ENCODE data around the gene MSL1.
"Not testable (repeated sequence)": the region's sequence is repeated elsewhere in the genome, so short reads cannot be mapped to it uniquely, and the experiment has no call there.

Gene MSL1

DNA sequence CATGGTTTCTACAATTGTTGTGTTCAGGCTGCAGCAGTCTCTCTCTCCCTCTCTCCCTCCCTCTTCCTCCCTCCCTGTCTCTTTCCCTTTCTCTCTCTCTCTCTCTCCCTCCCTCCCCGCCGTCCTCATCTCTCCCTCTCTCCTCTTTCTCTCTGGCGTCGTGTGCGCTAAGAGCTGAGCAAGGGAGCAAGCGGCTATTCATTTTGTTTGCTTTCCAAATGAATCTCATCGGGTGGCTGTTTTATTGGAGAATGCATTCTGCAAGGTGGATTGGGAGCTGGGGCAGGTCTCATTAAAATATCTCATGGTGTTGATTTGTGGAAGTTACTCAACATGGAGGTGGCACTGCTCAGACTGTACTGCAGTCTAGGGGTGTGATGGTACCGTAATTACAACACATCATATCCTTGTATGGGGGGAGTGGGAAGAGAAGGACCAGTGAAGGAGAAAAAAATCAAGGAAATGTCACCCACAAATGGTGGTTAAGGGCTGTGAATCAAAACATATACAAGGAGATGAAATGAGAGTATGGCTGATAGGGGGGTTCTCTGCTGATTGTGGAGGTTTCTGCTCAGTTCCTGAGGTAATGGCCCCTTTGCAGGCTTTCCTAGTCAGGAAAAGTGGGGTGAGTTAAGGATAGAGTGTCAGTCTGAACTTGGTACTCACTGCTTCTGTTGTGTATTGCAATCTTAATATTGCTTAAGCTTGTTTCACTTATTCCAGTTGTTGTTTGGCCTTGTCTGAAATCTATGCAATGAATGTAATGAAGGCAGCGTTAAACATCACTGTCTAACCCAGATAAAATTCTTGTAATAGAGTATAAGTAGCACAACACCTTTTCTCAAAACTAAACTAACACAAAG, 2.7 kb downstream of the MSL1 start:
- DNase-seq (ENCODE audit: low read depth, low spot score), result no peak

DNA sequence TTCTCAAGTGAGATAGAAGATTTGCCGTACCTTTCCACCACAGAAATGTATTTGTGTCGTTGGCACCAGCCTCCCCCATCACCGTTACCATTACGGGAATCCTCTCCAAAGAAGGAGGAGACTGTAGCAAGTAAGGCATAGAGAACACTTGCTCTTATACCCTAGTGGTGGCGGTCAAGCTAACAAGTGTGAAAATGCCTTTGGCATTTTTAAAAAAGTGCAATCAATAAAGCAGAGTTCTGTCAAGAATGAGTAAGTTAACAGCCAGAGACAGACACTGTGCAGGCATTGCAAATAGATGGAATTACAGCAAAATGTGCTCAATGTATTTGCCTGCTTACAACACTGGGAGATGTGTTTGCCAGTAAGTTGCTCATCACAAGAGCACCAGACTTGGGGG, 7.7 kb downstream of the MSL1 start:
- DNase-seq (ENCODE audit: low read depth, low spot score), result no peak

DNA sequence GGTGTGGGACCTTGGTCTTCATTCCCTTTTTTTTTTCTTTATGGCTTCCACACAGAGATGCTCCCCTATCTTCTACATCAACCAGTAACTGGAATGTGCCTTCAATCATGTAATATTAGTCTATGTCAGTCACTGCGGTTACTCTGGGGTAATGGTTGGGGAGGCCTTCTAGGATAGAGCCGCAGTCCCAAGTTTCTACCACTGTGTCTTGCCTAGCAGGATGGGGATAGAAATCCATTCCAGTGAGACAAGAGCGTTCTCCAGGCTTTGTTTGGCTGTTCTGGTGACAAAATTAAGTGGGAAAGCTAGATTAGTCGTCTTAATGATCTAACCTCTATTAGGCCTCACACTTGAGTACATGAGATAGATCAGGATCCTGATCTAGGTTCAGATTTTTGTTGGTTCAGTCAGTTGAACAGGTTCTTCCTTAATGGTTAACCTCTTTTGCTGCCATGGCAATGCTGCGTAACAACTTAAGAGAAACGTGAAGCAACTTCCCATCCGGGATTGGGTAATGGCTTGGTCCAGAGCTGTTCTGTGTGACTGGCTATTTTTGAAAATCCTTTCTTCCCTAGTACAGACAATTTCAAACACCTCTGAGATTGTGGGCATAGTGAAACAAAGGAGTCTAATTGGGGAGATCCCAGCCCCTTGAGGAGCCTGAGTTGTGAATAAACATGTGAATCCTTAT, 8.7 kb downstream of the MSL1 start:
- no peak for DNase-seq (ENCODE audit: low read depth, low spot score)

DNA sequence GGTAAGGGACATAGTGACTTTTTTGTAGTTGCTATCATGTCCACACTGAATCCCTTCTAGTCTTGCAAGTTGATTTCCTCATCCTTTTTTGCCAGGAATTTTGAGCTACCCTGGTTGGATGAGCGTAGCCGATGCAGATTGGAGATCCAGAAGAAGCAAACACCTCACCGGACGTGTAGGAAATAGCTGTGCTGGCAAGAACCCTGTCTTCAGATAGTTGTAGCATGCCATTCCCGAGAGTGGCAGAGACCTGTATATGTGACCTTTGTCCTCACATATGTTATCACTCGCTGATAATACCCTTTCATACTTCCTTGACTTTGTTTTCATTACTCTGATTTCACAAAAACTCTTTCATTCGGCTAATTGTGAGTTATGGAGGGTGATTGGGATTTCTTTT, 12.4 kb downstream of the MSL1 start:
- no peak for DNase-seq (ENCODE audit: low read depth, low spot score)

DNA sequence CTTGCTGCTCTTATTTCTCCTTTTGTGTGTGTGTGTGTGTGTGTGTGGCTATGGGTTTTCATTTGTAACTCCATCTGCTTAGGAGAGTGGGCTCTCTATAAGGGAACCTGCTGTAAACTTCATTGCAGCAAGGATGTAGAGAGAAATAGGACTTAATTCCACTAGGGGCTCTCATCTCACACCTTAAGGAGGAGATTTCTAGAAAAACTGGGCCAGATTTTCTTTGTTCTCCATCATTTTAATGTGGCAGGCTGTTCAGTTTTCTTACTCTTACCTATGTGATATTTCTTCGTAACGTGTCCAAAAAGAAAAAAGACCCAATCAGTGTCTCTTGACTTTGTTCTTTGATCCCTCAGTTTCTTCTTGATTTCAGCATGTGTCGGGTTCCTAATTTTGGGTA, 14.0 kb downstream of the MSL1 start:
- no peak for DNase-seq (ENCODE audit: low read depth, low spot score)

DNA sequence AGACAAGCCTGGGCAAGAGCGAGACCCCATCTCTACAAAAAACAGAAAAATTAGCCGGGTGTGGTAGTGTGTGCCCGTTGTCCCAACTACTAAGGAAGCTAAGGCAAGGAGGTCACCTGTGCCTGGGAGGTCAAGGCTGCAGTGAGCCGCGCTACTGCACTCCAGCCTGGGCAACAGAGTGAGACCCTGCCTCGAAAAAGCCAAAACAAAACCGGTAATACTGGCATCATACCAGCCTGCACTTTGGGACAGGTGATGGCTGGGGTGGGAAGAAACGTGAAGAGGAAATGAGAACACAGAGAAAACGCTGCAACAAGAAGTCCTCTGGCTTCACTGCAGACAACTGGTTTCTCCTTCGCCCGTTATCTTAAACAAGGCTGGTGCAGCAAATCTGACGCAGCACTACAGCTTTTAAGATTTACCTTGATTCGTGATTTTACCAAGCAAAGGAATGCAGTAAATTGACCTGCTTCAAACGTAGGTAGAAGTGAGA, 17.8 kb downstream of the MSL1 start:
- DNase-seq (ENCODE audit: low read depth, low spot score), result no peak

DNA sequence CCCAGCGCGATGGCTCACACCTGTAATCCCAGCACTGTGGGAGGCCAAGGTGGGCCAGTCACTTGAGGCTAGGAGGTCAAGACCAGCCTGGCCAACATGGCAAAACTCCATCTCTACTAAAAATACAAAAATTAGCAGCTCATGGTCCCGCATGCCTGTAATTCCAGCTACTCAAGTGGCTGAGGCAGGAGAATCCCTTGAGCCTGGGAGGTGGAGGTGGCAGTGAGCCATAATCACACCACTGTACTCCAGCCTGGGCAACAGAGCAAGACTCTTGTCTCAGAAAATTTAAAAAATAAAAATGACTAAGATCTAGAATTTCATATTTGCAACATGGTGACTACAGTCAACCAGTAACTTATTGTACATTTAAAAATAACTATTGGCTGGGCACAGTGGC, 21.4 kb downstream of the MSL1 start:
- not testable (repeated sequence) for DNase-seq (ENCODE audit: low read depth, low spot score)

DNA sequence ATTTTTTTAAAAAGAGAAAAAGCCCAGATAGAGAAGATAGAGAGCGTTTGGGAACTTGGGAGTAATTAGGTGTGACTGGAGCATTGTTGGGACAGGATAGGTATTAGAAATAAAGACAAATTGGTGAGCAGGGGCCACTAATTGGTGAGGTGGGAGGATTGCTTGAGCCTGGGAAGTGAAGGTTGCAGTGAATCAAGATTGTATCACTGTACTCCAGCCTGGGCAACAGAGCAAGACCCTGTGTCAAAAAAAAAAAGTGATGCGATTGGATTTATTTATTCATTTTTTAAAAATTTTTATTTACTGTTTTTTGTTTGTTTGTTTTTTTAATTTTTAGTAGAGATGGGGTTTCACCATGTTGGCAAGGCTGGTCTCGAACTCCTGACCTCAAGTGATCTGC, 23.7 kb downstream of the MSL1 start:
- no peak for DNase-seq (ENCODE audit: low read depth, low spot score)

DNA sequence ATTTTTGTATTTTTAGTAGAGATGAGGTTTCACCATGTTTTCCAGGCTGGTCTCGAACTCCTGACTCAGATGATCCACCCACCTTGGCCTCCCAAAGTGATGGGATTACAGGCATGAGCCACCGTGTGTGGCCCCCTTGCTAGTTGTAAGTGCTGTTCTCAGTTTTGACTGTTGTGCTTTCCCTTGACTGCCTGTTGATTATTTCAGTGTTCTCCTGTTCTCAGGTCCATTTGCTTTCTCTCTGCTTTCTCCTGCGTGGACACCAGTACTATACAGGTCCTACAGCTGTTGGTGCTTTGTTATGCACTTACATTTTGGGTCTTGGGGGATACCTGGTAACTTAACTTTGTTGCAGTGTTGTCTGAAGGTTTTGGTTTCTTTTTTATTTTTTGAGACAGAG, 26.8 kb downstream of the MSL1 start:
- DNase-seq (ENCODE audit: low read depth, low spot score), result no peak

DNA sequence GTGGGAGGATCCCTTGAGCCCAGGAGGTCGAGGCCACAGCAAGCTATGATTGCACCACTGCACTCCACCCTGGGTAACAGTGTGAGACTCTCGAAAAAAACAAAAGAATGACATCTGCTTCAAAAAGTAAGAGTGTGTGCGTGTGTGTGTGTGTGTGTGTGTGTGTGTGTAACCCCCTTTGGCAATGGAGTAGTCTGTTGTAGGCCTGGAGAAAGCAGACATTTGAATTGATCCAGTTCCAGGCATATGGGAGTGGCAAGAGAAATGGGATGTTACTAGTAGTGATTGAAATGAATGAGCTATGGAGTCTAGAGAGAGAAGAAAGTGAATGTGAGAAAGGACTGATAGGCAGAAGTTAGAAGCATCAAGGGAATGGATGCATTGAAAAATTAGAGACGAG, 28.5 kb downstream of the MSL1 start:
- no peak for DNase-seq (ENCODE audit: low read depth, low spot score)

DNA sequence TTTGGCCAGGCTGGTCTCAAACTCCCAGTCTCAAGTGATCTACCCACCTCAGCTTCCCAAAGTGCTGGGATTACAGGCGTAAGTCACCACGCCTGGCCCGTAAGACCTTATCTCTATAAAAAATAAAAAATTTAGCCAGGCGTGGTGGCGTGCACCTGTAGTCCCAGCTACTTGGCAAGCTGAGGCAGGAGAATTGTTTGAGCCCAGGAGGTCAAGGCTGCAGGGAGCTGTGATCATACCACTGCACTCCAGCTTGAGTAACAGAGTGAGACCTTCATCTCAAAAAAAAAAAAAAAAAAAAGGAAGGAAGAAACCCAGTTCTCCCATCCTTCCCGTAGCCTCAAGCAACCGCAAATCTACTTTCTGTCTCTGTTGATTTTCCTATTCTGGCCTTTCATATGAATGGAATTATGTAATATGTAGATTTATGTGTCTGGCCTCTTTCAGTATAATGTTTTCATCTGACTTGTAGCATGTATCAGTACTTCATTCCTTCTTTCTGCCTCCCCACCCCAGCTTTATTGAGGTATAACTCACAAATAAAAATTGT, 29.7 kb downstream of the MSL1 start:
- DNase-seq (ENCODE audit: low read depth, low spot score), result no peak

DNA sequence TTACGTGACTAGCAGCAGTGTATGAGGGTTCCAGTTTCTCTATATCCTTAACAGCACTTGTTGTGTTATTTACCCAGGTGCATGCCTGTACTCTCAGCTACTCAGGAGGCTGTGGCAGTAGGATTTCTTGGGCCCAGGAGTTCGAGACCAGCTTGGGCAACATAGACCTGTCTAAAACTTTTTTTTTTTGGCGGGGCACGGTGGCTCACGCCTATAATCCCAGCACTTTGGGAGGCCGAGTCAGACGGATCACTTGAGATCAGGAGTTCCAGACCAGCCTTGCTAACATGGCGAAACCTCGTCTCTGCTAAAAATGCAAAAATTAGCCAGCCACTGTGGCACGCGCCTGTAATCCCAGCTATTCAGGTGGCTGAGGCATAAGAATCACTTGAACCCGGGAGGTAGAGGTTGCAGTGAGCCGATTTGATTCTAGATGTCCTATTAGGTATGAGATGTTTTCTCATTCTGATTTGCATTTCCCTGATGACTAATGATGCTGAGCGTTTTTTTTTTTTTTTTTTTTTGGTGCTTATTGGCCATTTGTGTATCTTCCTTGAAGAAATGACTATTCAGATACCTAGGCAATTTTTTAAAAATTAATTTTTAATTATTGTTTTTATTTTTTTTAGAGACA, 31.9 kb downstream of the MSL1 start:
- DNase-seq (ENCODE audit: low read depth, low spot score), result no peak

DNA sequence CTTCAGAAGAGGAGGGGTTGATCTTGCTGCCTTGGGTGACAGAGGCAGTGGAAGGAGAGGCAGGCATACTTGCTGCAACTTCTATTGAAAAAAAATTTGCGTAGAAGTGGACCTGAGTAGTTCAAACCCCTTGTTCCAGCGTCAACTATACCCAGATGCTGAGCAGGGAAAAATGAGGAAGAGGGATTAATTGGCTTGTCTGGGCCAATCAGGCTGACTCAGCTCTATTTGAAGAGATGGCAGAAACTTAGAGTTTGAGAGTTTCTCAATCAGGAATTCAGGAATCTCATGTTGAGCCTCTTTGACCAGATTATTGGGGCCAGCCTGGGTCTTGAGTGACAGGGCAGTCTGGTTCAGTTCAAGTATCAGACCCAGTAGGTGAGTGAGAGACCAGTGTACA, 36.2 kb downstream of the MSL1 start:
- no peak for DNase-seq (ENCODE audit: low read depth, low spot score)

DNA sequence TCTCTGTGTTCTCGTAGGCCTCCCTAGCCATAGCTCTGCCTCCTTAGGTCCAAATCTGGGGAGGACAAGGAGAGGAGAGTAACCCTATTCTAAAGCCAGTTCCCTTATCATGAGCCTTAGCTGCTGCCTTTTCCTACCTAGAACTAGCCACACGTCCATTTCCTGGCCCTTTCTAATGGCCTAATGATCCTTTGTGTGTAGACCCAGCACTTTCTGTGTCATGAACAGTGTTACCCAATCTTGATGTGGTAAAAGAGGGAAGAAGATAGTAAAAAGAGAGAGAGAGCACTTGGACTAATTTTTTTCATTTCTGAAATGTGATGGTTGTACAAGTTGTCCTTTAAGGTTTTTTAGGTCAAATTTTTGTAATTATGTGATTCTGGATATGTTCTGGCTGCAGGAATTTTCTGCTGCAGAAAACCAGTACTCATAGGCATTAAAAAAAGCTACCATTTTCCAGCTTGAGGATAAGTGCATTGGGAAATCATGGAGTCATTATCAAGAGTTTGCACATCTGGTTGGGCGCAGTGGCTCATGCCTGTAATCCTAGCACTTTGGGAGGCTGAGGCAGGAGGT, 36.8 kb downstream of the MSL1 start:
- no peak for DNase-seq (ENCODE audit: low read depth, low spot score)

DNA sequence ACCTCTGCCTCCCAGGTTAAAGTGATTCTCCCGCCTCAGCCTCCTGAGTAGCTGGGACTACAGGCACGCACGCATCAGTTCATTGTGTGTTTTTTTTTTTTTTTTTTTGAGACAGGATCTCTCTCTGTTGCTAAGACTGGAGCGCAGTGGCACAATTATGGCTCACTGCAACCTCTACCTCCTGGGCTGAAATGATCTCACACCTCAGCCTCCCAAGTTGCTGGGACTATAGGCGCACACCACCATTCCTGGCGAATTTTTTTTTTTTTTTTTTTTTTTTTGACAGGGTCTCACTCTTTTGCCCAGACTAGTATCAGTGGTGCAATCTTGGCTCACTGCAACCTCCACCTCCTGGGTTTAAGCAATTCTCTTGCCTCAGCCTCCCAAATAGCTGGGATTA, 37.7 kb downstream of the MSL1 start:
- DNase-seq (ENCODE audit: low read depth, low spot score), result no peak

DNA sequence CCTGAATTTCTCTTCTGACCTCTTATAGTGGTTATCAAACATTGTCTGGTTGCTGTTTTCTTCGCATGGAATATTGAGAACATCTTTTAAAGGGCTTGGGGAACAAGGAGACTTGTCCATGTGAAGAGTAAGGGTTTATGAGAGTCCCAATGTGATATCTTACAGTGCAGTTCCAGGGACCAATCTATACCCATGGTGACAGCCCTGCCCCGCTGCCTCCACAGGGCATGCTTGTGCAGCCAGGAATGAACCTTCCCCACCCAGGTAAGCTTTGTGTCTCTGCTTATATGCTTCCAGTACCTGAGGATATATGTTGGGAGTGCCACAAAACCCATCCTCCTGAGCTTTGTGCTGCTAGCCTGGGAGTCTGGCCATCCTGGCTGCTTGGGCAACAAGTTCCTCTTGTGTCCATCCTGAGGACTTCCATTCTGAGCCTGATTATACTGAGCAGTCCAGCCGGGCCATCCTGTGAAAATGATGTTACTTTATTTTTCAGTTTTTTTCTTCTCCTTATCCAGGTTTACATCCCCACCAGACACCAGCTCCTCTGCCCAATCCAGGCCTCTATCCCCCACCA, 46.0 kb downstream of the MSL1 start:
- DNase-seq (ENCODE audit: low read depth, low spot score), result no peak

DNA sequence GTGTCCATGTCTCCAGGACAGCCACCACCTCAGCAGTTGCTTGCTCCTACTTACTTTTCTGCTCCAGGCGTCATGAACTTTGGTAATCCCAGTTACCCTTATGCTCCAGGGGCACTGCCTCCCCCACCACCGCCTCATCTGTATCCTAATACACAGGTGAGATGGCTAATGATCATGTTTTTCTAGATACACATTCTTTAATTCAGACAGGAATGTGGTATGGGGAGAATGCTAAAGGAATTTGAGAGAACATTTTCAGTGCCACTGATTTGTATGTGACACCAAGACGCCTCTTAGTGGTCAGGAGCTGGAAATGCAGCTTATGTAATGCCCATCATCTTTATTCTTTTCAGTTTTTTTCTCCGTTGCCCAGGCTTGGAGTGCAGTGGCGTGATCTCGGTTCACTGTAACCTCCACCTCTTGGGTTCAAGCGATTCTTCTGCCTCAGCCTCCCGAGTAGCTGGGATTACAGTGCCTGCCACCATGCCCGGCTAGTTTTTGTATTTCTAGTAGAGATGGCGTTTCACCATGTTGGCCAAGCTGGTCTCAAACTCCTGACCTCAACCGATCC, 46.6 kb downstream of the MSL1 start:
- peak; percentile 56 for DNase-seq (ENCODE audit: low read depth, low spot score)

DNA sequence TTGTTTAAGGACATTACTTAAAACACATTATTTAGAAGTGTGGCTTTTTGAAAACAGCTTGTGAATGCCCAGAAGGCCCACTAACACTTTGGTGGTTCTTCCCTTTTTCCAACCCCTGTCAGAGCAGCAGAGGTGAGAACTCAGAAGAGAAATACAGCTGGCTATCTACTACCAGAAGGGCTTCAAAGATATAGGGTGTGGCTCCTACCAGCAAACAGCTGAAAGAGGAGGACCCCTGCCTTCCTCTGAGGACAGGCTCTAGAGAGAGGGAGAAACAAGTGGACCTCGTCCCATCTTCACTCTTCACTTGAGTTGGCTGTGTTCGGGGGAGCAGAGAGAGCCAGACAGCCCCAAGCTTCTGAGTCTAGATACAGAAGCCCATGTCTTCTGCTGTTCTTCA, 48.6 kb downstream of the MSL1 start:
- no peak for DNase-seq (ENCODE audit: low read depth, low spot score)

DNA sequence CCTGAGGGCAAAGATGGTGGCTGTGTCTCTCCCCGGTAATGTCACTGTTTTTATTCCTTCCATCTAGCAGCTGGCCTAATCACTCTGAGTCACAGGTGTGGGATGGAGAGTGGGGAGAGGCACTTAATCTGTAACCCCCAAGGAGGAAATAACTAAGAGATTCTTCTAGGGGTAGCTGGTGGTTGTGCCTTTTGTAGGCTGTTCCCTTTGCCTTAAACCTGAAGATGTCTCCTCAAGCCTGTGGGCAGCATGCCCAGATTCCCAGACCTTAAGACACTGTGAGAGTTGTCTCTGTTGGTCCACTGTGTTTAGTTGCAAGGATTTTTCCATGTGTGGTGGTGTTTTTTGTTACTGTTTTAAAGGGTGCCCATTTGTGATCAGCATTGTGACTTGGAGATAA, 50.0 kb downstream of the MSL1 start:
- no peak for DNase-seq (ENCODE audit: low read depth, low spot score)

DNA sequence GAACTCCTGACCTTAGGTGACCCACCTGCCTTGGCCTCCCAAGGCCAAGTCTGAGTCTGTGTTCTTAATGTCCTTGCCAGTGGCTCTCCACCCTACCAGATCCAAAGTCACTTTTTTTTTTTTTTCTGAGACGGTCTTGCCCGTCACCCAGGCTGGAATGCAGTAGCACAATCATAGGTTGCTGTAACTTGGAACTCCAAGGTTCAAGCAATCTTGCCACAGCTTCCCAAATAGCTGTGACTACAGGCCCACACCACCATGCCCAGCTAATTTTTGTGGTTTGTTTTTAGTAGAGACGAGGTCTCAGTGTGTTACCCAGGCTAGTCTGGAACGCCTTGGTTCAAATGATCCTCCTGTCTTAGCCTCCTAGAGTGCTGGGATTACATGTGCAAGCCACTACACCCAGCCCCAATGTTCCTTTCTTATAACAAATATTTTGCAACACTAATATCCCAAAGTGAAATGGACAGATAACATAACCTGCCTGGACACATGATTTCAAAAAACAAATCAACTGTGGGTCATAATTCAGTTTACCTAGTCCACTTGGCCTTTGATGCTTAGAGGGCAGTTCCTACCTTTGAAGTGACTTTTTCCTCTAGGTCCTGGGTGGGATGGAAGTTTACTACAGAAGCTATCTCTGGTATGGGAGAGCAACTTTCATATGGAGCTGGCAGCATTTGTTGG, 51.5 kb downstream of the MSL1 start:
- DNase-seq (ENCODE audit: low read depth, low spot score), result no peak

DNA sequence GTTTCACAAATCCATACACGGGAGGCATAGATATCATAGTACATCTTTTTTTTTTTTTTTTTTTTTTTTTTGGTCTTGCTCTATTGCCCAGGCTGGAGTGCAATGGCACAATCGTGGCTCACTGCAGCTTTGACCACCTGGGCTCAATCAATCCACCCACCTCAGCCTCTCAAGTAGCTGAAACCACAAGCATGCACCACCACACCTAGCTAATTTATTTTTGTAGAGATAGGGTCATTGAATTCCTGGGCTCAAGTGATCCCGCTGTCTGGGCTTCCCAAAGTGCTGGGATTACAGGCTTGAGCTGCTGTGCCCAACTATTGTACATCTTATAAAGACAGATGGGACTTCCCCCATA, 52.0 kb downstream of the MSL1 start:
- no peak for DNase-seq (ENCODE audit: low read depth, low spot score)
